ENCODE results near the gene CNGB1. TPM values are rescaled to one million over a fixed set of nuclear protein-coding genes. Genes with fewer than 3 reads are reported as not detected.
A peak's percentile ranks its signal among the peaks of the same experiment; 100 is the strongest.

Gene CNGB1
- polyA plus RNA-seq, 2 of the 4 experiments (the other 2 are of a cell fraction): 0.23 to 0.39 TPM

DNA sequence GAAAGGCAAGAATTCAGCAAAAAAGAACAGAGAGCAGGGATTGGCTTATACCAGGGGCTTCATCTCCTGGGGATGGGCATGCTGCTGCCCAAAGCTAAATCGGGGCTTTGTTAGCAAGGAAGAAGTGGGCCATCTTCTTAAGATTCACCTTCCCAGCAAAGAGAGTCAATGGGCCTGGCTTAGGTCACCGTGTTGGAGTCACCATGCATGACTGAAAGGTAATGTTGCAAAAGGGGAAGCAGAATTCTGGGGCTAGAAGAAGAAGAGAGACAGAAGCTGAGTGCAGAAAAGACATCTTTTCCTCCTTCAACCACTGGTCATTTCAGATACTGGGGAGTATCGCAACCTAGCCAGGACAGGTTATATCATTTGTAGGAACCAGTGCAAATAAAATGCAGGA is 92.3 kb downstream of the CNGB1 start (continued):
- TF ChIP-seq CBX2 (IDR thresholded peaks at IDR 0.05; ENCODE audit: borderline replicate concordance, low read depth) (no peak), MYC (IDR thresholded peaks at IDR 0.05; ENCODE audit: borderline replicate concordance, low read length) (no peak), NPAS2 (CRISPR knock-in tag; IDR thresholded peaks at IDR 0.05; ENCODE audit: borderline replicate concordance) (no peak), EP300 (IDR thresholded peaks at IDR 0.05) (no peak)
- TF ChIP-seq, protein P1, sequence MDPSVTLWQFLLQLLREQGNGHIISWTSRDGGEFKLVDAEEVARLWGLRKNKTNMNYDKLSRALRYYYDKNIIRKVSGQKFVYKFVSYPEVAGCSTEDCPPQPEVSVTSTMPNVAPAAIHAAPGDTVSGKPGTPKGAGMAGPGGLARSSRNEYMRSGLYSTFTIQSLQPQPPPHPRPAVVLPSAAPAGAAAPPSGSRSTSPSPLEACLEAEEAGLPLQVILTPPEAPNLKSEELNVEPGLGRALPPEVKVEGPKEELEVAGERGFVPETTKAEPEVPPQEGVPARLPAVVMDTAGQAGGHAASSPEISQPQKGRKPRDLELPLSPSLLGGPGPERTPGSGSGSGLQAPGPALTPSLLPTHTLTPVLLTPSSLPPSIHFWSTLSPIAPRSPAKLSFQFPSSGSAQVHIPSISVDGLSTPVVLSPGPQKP (IDR thresholded peaks at IDR 0.05; ENCODE audit: low read depth, low read length): no peak
- TF ChIP-seq, protein P2, sequence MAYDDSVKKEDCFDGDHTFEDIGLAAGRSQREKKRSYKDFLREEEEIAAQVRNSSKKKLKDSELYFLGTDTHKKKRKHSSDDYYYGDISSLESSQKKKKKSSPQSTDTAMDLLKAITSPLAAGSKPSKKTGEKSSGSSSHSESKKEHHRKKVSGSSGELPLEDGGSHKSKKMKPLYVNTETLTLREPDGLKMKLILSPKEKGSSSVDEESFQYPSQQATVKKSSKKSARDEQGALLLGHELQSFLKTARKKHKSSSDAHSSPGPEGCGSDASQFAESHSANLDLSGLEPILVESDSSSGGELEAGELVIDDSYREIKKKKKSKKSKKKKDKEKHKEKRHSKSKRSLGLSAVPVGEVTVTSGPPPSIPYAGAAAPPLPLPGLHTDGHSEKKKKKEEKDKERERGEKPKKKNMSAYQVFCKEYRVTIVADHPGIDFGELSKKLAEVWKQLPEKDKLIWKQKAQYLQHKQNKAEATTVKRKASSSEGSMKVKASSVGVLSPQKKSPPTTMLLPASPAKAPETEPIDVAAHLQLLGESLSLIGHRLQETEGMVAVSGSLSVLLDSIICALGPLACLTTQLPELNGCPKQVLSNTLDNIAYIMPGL (CRISPR knock-in tag; IDR thresholded peaks at IDR 0.05; ENCODE audit: borderline replicate concordance): no peak

DNA sequence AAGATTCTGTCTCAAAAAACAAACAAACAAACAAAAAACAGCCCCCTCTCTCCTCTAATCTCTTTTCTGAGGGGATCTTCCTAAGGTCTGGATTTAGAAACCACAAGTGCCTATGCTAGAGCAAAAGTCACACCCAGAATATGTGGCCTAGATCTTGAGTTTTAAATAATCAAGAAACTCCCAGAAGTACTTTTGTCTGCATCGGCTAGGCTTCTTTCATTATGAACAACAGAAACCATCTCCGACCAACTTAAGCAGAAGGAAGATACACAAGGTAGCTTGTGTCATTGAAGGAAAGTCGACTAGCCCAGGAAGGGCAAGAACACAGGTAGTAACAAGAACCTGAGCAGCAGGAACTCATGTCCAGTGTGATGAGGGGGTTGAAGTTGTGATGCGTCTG is 94.7 kb downstream of the CNGB1 start:
- TF ChIP-seq CBX2 (IDR thresholded peaks at IDR 0.05; ENCODE audit: borderline replicate concordance, low read depth) (no peak), KDM1A (IDR thresholded peaks at IDR 0.05; ENCODE audit: low read depth) (no peak), MAFK (IDR thresholded peaks at IDR 0.05; ENCODE audit: partially characterized antibody) (no peak), JUN (IDR thresholded peaks at IDR 0.05) (no peak), ZNF302 (CRISPR knock-in tag; IDR thresholded peaks at IDR 0.05) (no peak), NPAS2 (CRISPR knock-in tag; IDR thresholded peaks at IDR 0.05; ENCODE audit: borderline replicate concordance) (no peak), RAD21 (conservative IDR thresholded peaks at IDR 0.05 in 1 of 2, IDR thresholded peaks at IDR 0.05 in 1 of 2) (no peak), FOXS1 (CRISPR knock-in tag; IDR thresholded peaks at IDR 0.05) (no peak), PHF8 (IDR thresholded peaks at IDR 0.05; ENCODE audit: borderline replicate concordance, low read depth) (no peak), HEYL (CRISPR knock-in tag; IDR thresholded peaks at IDR 0.05) (no peak), MAZ (IDR thresholded peaks at IDR 0.05; ENCODE audit: borderline replicate concordance, low read depth, low read length) (no peak), BHLHE40 (IDR thresholded peaks at IDR 0.05; ENCODE audit: low read depth, low read length) (no peak), CHD4 (IDR thresholded peaks at IDR 0.05; ENCODE audit: borderline replicate concordance) (no peak), TFCP2L1 (CRISPR knock-in tag; IDR thresholded peaks at IDR 0.05) (no peak), RARB (CRISPR knock-in tag; IDR thresholded peaks at IDR 0.05) (no peak), MYC (IDR thresholded peaks at IDR 0.05; ENCODE audit: borderline replicate concordance, low read length) (no peak), ZSCAN20 (CRISPR knock-in tag; IDR thresholded peaks at IDR 0.05) (no peak)
- TF ChIP-seq, protein P3, sequence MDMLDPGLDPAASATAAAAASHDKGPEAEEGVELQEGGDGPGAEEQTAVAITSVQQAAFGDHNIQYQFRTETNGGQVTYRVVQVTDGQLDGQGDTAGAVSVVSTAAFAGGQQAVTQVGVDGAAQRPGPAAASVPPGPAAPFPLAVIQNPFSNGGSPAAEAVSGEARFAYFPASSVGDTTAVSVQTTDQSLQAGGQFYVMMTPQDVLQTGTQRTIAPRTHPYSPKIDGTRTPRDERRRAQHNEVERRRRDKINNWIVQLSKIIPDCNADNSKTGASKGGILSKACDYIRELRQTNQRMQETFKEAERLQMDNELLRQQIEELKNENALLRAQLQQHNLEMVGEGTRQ (IDR thresholded peaks at IDR 0.05): no peak
- TF ChIP-seq, protein P4, sequence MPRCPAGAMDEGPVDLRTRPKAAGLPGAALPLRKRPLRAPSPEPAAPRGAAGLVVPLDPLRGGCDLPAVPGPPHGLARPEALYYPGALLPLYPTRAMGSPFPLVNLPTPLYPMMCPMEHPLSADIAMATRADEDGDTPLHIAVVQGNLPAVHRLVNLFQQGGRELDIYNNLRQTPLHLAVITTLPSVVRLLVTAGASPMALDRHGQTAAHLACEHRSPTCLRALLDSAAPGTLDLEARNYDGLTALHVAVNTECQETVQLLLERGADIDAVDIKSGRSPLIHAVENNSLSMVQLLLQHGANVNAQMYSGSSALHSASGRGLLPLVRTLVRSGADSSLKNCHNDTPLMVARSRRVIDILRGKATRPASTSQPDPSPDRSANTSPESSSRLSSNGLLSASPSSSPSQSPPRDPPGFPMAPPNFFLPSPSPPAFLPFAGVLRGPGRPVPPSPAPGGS (IDR thresholded peaks at IDR 0.05): no peak
- H3K27ac ChIP-seq: peak overlapping the region in 1 of 2 experiments; percentile 95; a peak in 4 of 6 replicates
- ATAC-seq: no peak
- no peak overlapping the region for H3K4me2 ChIP-seq
- CTCF ChIA-PET: interaction anchor here (0.7 to 1.0 kb wide), 3 partner anchors 13 to 17 kb away, joined by 3 to 4 read pairs (median 3); no protein-coding TSS in a partner anchor
- no peak for FAIRE-seq
- no peaks in the 10 kb centered on the region for H3K9me3 ChIP-seq
- no peak overlapping the region for H3K4me3 ChIP-seq
- POLR2A ChIA-PET: no interaction called here
- 83% methylated on average over 4 of the region's 4 CpGs for WGBS (ENCODE audit: missing lambda C conversion rate)
- H3K4me1 ChIP-seq: peaks cover 26% of the 10 kb centered on the region
- DNase-seq (ENCODE audit: low read depth in 1 of 2, low spot score in 1 of 2): no peak
